Measurements from ENCODE around the gene CNTN1.

- TF ChIP-seq AFF4 (CRISPR knock-in tag; IDR thresholded peaks at IDR 0.05) (no peak), ZBTB43 (CRISPR knock-in tag; conservative IDR thresholded peaks at IDR 0.05) (no peak), EP300 (IDR thresholded peaks at IDR 0.05; ENCODE audit: low read depth in 2 of 2, low read length in 2 of 2) (no peak), EP300 (CRISPR knock-in tag; IDR thresholded peaks at IDR 0.05; ENCODE audit: borderline replicate concordance) (no peak), SMARCC2 (IDR thresholded peaks at IDR 0.05) (no peak), CTCF (CRISPR knock-in tag; IDR thresholded peaks at IDR 0.05) (no peak), POLR2A (IDR thresholded peaks at IDR 0.05; ENCODE audit: insufficient read depth in 1 of 2, low read depth in 2 of 2, low read length in 2 of 2) (no peak), TBL1XR1 (IDR thresholded peaks at IDR 0.05; ENCODE audit: borderline replicate concordance, low read length, partially characterized antibody) (no peak), ZNF33A (CRISPR knock-in tag; IDR thresholded peaks at IDR 0.05; ENCODE audit: borderline replicate concordance) (no peak)
- TF ChIP-seq, protein P1, sequence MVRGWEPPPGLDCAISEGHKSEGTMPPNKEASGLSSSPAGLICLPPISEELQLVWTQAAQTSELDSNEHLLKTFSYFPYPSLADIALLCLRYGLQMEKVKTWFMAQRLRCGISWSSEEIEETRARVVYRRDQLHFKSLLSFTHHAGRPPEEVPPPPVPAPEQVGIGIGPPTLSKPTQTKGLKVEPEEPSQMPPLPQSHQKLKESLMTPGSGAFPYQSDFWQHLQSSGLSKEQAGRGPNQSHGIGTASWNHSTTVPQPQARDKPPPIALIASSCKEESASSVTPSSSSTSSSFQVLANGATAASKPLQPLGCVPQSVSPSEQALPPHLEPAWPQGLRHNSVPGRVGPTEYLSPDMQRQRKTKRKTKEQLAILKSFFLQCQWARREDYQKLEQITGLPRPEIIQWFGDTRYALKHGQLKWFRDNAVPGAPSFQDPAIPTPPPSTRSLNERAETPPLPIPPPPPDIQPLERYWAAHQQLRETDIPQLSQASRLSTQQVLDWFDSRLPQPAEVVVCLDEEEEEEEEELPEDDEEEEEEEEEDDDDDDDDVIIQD (CRISPR knock-in tag; IDR thresholded peaks at IDR 0.05; ENCODE audit: low read depth): no peak
- TF ChIP-seq, protein P2, sequence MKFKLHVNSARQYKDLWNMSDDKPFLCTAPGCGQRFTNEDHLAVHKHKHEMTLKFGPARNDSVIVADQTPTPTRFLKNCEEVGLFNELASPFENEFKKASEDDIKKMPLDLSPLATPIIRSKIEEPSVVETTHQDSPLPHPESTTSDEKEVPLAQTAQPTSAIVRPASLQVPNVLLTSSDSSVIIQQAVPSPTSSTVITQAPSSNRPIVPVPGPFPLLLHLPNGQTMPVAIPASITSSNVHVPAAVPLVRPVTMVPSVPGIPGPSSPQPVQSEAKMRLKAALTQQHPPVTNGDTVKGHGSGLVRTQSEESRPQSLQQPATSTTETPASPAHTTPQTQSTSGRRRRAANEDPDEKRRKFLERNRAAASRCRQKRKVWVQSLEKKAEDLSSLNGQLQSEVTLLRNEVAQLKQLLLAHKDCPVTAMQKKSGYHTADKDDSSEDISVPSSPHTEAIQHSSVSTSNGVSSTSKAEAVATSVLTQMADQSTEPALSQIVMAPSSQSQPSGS (CRISPR knock-in tag; IDR thresholded peaks at IDR 0.05): no peak
Measured at GRCh38 chr12:40947797-40948196, 255.6 kb downstream of the CNTN1 start.

Data from HepG2 (cell line).